Bronchial epithelial cell (primary cell): ENCODE data around the gene CENPU. TPM values are rescaled to one million over a fixed set of nuclear protein-coding genes. Genes with fewer than 3 reads are reported as not detected.
A peak's percentile ranks its signal among the peaks of the same experiment; 100 is the strongest.
"Not testable (repeated sequence)": the region's sequence is repeated elsewhere in the genome, so short reads cannot be mapped to it uniquely, and the experiment has no call there.

Experiments used
- DNase-seq: peaks from one replicate; pipeline ENCODE4 v3.0.0-alpha.2; 2010; ENCODE audit warnings: low read depth
- FAIRE-seq: peaks from 2 replicates; lab custom pipeline; 2011; peaks lifted over from hg19 to GRCh38; lab: Jason Lieb, UNC
- H3K27me3 ChIP-seq: 2 replicates; pipeline ENCODE4 v1.5.1; 2011; ENCODE audit warnings: low read length; ENCODE audit not compliant: control insufficient read depth, insufficient read depth
- H3K36me3 ChIP-seq: 2 replicates; pipeline ENCODE4 v1.5.1; 2011; ENCODE audit warnings: low read length; ENCODE audit not compliant: control insufficient read depth, insufficient read depth
- H3K4me3 ChIP-seq: 2 replicates; pipeline ENCODE4 v1.5.1; 2011; ENCODE audit warnings: mild to moderate bottlenecking, low read depth, low read length, control low read depth
- total RNA-seq: library from RNA; depleted of rRNA; stranded (reverse); fragments of >200 nt; gene quantifications from 2 replicates; pipeline ENCODE4 v1.2.1, GENCODE V29; 2014
- TF ChIP-seq, protein P1 (sequence below): IDR thresholded peaks from 2 replicates; pipeline ENCODE4 v1.5.1; 2011; ENCODE audit warnings: mild to moderate bottlenecking, moderate library complexity, low read length, control low read depth, inconsistent platforms; ENCODE audit not compliant: insufficient read depth, severe bottlenecking

CENPU gene
- total RNA-seq, 1 donor from 2014 or later = 2.1 TPM

DNA sequence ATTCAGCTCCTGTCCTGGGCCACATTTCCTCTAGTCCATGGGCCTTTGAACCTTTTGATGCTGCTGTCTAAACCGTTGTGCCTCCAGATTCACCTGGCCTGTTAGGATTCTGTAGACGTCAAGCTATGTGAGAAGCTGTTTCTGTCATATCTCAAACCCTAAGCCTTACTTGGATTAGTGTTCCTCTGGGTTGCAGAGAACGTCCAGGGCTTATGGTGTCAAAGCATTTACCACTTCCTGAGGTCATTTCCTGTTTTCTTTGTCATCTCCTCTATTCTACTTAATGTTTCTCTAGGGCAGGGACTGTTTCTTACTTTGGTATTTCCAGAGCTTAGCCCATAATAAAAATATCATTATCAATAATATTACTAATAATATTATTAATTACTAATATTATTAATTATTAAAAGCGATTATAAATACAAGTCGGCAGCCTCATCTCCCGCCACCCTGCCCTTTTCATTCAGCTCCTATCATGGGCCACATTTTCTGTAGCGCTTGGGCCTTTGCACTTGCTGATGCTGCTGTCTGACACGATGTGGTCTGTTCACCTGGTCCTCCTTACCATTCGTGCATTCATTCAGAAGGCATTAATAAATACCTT lies 65.3 kb downstream of the CENPU start:
- H3K27me3 ChIP-seq = no peaks in the 10 kb centered on the region
- H3K36me3 ChIP-seq = peaks cover 3% of the 10 kb centered on the region
- FAIRE-seq (no peak), DNase-seq (no peak)
- no peak overlapping the region for H3K4me3 ChIP-seq
- TF ChIP-seq, protein P1, sequence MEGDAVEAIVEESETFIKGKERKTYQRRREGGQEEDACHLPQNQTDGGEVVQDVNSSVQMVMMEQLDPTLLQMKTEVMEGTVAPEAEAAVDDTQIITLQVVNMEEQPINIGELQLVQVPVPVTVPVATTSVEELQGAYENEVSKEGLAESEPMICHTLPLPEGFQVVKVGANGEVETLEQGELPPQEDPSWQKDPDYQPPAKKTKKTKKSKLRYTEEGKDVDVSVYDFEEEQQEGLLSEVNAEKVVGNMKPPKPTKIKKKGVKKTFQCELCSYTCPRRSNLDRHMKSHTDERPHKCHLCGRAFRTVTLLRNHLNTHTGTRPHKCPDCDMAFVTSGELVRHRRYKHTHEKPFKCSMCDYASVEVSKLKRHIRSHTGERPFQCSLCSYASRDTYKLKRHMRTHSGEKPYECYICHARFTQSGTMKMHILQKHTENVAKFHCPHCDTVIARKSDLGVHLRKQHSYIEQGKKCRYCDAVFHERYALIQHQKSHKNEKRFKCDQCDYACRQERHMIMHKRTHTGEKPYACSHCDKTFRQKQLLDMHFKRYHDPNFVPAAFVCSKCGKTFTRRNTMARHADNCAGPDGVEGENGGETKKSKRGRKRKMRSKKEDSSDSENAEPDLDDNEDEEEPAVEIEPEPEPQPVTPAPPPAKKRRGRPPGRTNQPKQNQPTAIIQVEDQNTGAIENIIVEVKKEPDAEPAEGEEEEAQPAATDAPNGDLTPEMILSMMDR = no peak

DNA sequence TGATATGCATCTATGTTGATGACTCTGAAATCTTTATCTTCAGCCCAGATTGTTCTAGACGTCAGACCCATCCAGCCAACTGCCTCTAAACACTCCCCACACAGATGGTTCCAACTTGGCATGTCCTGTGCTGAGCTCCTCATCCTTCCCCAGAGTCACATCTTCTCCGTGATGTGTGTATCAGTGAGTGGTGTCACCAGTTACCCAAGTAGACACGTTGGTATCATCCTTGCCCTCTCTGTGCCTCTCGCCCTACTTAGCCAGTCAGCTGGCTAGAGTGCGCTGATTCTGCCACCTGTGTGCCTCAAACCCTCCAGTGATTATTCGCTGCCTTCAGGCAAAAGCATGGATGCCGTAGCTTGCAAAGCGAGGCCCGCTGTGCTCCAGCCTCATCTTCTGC lies 65.8 kb downstream of the CENPU start:
- H3K27me3 ChIP-seq = no peaks in the 10 kb centered on the region
- peak; percentile 60 for FAIRE-seq
- TF ChIP-seq, protein P1 = no peak
- no peak for DNase-seq
- H3K4me3 ChIP-seq = no peak overlapping the region
- H3K36me3 ChIP-seq = peaks cover 3% of the 10 kb centered on the region

DNA sequence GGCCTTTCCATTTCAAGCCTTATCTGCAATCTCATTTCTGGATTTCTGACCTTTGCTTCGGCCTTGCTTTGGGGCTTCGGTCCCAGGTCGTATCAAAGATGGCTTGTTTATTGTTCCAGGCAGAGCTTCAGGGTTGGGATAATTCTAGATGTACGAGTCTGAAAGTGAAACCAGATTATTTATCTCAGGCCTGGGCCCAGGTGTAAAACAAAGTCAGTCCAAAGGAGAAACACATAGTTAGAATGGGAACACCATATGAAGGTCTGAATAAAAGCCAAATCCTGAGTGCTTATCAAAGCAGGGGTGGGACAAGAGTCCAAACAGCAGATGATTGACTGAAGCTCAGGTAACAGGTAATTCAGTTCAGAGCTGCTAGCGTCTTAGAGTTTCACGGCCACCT lies 67.2 kb downstream of the CENPU start:
- Histone ChIP-seq H3K4me3 (no peak overlapping the region), H3K27me3 (no peaks in the 10 kb centered on the region), H3K36me3 (peaks cover 3% of the 10 kb centered on the region)
- DNase-seq = no peak
- TF ChIP-seq, protein P1 = no peak
- no peak for FAIRE-seq

DNA sequence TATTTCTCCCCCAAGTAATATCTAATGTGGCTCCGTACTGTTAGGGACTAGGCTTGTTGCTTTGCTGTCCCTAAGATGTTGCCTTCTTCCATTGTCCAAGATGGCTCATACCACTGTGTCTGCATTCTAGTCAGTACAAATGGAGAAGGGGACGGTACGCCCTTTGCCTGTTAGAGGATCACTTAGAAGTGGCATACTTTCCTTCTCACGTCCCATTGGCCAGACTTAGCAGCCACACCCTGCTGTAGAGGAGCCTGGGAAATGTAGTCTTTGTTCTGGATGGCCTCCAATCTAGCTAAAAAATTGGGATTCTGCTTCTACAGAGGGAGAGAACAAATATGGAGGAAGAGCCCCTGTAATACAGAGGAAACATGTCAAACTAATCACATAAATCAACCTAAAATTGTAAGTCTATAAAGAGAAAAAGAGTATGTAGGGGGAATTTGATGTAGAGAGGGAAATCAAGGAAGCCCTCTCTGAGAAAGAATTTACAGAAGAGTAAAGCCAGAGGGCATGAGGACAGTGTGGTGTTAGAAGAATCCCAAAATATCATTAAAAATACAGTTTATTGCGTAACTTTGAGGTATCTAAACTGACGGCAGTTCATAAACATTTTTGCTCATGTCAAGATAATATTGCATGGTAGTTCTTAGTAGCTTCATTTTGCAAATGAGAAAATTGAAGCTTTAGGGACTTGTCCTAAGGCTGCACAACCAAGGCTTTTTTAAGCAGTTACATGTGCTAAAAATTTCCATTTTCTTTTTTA lies 69.3 kb downstream of the CENPU start:
- Histone ChIP-seq H3K4me3 (no peak overlapping the region), H3K27me3 (no peaks in the 10 kb centered on the region), H3K36me3 (peaks cover 3% of the 10 kb centered on the region)
- DNase-seq (peak; percentile 17), FAIRE-seq (no peak)
- TF ChIP-seq, protein P1 = no peak

DNA sequence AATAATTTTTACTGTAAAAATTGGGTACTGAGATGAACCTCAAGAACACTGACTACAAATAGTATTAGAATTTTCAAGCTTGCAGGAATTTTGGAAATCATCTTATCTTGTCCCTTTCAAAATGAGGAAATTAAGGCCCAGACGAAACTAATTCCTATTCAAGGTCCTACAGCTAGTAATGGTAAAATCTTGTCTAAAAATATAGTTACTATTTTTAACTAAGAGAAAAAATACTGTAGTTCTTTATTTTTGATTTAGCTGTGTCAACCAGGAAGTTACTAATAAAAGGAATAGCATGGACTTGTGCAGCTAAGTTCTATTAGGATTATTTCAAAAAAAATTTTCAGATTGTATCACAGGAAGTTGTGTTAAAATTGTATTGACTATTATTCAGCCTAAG lies 71.7 kb downstream of the CENPU start:
- H3K27me3 ChIP-seq = no peaks in the 10 kb centered on the region
- no peak for DNase-seq
- TF ChIP-seq, protein P1 = no peak
- no peak for FAIRE-seq
- H3K36me3 ChIP-seq = peaks cover 3% of the 10 kb centered on the region
- H3K4me3 ChIP-seq = no peak overlapping the region

DNA sequence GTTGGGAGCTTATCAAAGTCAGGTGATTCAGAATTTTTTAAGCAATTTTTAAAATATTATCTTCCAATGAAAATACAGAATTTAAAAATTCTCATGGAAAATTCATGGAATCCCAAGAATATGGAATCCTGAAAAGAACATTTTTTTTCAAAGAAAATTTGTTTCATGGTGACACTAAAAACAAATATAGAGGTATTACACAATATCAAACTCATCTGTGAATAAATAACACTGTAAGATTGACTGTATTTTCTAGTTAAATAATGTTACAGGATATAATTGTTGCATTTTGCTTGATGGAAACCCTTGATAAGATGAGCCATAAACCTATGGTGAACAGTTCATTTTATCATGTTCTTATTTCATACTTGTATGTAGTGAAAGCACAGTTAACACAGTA lies 72.9 kb downstream of the CENPU start:
- Histone ChIP-seq H3K36me3 (no peaks in the 10 kb centered on the region), H3K27me3 (no peaks in the 10 kb centered on the region), H3K4me3 (no peak overlapping the region)
- no peak for FAIRE-seq
- DNase-seq = no peak
- TF ChIP-seq, protein P1 = no peak

DNA sequence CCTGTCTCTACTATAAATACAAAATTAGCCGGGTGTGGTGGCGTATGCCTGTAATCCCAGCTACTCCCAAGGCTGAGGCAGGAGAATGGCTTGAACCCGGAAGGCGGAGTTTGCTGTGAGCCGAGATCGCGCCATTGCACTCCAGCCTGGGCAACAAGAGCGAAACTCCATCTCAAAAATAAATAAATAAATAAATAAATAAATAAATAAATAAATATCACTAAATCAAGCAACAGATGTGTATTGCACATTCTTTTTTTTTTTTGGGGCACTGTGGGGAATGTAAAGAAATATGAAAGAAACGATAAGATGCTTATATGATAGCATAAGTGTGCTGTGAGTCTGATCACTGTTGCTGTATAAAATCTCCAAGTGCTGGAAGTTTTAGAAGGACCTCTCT lies 76.1 kb downstream of the CENPU start:
- H3K27me3 ChIP-seq, DNase-seq, H3K36me3 ChIP-seq, FAIRE-seq, H3K4me3 ChIP-seq: not testable (repeated sequence)
